NCI-H82 treated with DMSO at 0.1 percent for 48 hours (cell line): ENCODE data around the gene AP3M1.

Source experiments
- DNase-seq: peaks from one replicate; lab custom pipeline; 2025; ENCODE audit not compliant: unreplicated experiment; lab: John Stamatoyannopoulos, UW

AP3M1 gene

DNA sequence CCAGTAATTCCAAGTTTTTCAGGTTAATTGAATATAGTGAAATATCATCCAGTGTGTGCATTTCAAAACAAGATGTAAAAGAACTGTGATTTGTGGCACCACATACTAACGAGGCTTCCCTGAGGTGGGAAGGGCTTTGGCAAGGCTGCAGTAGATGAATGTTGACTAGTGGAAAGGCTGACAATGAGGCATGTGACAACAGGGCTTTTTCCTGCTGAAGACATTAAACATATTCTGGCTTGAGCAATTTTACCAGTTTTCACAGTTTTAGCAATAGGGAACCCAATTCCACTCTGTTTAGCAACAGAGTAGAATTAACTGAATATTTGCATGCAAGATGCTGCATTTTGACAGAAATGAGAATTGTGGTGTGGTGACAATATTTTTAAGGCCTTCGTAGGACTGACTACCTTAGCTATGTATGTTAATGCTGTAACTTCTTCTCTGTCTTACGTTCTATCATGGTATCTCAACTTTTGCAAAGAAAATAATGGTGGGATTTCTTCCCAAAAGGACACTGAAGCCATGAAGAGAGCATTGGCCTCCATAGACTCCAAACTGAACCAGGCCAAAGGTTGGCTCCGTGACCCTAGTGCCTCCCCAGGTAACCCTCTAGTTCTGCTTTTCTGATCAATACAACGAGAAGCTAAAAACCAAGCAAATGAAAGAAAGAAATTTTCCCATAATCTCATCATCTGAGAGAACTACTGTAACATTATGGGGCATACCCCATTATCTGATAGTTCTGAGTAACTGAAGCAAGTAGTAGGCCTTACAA, 68.5 kb downstream of the AP3M1 start:
- DNase-seq = no peak

DNA sequence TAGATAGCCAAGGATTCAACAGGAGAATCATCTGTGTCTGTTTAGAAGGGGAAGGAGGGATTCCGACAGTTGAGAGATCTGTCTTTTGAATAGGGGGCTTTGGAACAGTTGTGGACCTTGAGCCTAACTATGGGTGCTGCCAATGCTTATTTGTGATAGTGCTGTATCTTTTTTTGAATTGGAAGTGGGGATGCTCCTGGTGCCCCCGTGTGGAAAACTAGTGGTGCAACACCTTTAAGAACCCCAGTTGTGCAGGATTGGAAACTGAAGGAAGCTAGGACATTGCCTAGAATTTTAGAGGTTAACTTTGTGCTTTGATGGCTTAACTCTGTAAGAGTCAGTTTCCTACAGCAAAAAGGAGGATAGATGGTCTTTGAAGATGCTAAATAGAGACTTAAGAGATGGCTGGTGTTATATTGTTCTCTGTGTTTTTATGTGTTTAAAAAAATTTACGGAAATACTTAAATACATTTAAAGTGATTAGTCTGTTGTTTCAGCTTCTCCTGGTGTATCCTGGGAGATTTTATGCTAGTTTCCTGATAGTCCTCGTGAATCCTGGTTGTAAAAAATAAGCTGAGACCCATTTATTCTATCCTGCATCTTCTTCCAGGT, 69.3 kb downstream of the AP3M1 start:
- peak; percentile 37 for DNase-seq

DNA sequence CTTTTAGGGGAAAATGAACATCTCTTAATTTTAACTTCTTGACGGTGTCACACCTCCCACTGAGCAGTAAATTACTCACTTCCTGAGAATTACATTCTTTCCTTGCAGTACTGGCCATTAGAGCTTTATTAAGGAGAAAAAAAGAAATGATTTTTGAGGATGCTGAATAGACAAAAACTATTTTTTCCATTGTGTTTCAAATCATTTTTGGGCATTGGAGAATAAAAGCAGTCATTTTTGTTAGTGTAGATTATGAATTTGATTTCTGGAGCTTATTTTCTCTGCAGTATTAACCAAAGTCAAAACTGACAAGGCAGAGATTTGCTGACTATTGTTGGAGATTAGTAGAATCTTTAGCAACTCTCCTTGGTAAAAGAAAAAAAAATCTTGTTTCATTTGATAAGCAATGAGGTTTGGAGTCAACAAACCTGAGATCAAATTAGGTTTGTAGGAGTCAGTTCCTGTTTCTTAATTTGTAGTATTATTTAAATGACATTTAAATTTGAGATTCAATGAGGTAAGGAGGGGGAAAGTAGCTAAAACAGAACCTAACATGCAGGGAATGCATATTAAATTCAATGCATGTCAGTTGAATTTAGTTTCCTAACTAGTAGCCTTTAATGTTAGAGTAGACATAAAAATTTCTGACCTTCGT, 70.6 kb downstream of the AP3M1 start:
- no peak for DNase-seq

DNA sequence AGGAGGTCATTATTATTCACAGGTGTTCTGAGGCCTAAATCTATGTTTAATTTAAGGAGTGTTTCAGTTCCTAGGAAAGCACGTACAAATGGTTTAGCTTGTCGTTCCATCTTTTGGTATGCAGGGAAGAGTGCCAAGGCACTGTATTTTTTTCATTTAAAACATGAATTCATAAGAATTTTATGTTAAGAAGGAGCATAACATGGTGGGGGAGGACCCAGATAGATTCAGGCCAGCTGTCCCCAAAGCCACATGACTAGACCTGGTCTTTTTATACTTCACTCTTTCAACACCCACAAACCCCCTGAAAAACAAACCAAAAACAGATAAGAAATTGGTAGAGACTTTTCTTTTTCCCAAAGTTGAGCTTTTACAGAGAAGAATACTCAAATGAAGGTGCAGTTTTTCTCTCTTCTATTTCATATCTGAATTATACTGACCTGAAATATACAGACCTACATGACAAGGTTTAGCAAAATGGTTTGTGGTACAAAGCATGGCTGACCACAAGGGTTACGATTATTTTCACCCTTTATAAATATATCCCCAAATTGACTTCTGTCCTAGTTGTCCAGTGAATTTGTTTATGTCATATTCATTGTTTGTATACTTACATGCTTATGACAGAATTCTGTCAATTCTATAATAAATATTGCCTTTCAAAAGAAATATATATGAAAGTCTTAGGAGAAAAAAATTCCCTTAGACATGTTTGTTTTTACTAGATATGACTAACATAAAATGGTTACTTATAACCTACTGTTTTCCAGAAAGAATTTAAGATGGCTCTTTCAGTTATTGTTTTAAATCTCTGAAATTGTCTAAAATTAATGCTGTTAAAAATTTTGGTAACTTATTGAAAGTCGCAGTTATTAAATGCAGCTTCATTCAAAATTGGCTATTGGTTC, 71.3 kb downstream of the AP3M1 start:
- no peak for DNase-seq

DNA sequence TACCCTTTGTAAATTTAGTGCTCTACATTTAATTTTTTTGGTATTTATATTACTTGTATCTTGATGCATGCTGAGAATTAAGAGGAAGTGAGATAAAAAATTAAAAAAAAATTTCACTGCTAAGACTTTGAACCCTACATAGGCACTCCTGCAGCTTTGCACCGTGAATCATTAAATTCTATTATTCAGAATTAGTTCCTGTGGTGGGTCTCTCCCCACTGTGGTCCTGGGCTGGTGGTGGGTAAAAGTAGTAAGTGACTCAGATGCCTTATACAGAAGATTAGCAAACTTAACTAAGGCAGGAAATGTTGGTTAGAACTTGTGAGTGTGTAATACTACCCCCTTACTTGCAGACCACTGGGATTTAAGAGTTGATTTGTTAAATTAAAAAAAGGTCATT, 72.6 kb downstream of the AP3M1 start:
- no peak for DNase-seq

DNA sequence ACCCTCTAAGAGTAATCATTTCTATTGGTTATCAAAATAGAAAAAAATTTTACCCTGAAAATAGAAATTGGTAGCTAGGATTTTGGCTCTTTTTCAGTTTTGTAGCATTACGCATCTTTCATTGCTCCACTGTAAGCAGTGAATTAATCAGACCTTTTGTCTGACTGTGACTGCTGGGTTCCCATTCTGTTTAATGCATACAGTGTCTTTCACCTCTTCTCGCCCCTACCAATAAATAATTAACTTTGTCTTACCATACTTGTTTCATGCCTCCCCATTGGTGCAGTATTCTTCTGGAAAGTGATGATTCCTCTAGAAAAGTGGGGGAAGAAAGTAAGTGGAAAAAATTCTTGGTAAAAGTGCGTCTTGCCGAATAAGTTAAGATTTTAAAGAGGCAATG, 73.2 kb downstream of the AP3M1 start:
- DNase-seq = no peak

DNA sequence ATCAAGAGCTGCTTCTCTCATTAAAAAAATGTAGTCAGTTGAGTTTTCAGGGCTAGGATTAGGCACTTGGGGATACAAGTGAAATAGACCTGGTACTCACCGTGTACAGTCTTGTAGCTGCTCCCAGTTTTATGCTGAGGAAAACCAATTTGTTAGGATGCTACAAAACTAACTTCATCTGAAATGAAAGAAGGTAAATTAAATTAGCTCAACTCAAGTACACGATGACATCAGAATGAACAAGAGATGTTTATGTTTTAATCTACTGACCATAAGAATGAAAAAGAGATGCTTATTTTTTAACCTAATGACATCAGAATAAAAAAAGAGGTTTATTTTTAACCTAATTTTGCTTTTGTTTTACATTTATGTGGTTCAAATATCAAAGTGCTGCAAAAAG, 73.7 kb downstream of the AP3M1 start:
- DNase-seq = no peak

DNA sequence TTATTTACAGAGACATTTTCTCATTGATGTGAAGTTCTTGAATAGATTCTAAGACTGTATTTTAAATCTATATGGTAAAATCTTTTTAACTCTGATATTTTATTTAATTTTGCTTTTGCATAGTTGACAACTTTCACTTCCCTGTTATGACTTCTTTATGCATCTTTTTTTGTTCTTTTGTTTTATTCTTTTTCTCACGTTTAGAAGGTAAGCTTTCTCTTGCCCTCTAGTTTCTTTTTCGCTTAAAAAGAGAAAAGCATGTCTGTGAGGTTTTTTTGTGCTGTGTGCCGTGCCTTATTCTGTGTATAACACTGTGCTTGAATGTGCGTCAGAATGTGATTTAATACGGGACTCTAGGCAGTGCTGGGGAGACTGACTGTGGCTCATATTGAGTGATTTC, 74.7 kb downstream of the AP3M1 start:
- no peak for DNase-seq

DNA sequence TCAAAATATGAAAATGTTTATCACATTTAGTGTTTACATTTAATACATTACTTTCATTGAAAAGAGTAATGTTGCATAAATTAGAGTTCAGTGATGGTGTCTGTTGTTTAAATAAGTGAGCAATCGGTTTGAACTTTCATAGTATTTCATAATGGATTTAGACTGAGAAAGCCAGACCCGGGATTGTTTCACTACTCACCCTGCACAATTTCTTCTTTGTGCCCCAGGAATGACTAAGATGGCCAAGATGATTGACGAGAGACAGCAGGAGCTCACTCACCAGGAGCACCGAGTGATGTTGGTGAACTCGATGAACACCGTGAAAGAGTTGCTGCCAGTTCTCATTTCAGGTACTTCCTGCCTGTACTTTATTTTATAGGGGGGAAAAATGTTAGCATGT, 78.1 kb downstream of the AP3M1 start:
- no peak for DNase-seq

DNA sequence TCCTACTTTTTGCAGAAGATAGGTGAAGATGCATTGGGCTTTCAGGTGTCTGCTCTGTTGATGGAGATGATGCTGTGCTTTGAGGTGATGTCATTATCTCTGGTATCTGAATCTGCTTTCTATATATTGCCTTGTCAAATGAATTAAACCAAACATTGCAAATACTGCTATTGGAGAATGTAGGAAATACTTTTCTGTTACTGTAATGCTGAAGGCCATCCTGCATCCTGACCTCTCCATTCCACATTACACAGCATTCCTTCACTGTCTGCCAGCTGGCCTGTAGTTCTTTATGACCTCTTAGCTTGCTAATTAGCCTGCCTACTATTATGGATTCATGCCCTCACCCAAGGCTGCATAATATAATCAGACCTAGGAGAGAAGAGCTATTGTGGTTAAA, 79.5 kb downstream of the AP3M1 start:
- DNase-seq = no peak
